Heart left ventricle (tissue), 13 donors: ENCODE measurements around the gene AKAP13.

ENCODE experiments used
- CTCF ChIP-seq, 12 donors: fragments of 200-600 bp; sonication (generic) in 4 of 12; IDR thresholded peaks; one replicate each; pipeline versions ENCODE4 v1.5.0 to v1.8.0; 2018 to 2022; ENCODE audit warnings: antibody characterized with exemption in 12 of 12, mild to moderate bottlenecking in 5 of 12
- POLR2A ChIP-seq, 2 donors: fragments of 450-650 bp; IDR thresholded peaks; one replicate each; pipeline ENCODE4 v1.6.1; 2017; ENCODE audit warnings: antibody characterized with exemption in 2 of 2, mild to moderate bottlenecking in 2 of 2, moderate library complexity in 2 of 2
- donor health status: ischemic (EF 13 %, LVEDD 7.1; RV severe dilation, severe dysfunction).
- donor health status: DM: no; HTN: yes; CAD: no.
- donor health status: DM: no; HTN: no; CAD: no.
- donor health status: ischemic (EF 25% LVEDD 6.9; RV normal size, moderate dysfunction).
- donor health status: ischemic (EF 25% LVEDD 5.7; RV mildly dilated, moderate dysfunction).
- donor health status: ischemic (EF 35%, LVEDD 5.7; RV mildly dilated, moderate dysfunction).
- donor health status: nonischemic (EF 11% LVEDD 7.7; RV severe dilation, severe dysfunction).
- donor health status: DM: yes; HTN: yes; CAD: no.
- donor health status: PGD.
- donor health status: ischemic (EF 29% LVEDD 5.4; RV normal size, mild dysfunction).
- donor health status: nonischemic (EF 23%, LVEDD 6.1; RV moderate dilation, normal function).

GRCh38 chr15:85509973-85510372 is 129.6 kb downstream of the AKAP13 start:
- no peak for TF ChIP-seq CTCF (IDR thresholded peaks at IDR 0.05)
- TF ChIP-seq POLR2A (IDR thresholded peaks at IDR 0.05): no peak
